Thyroid gland (tissue), 4 donors: ENCODE data around the gene GAS7. TPM values are rescaled to one million over a fixed set of nuclear protein-coding genes. Genes with fewer than 3 reads are reported as not detected.

Source experiments
- DNase-seq, 2 donors: peaks; one replicate each; pipeline ENCODE4 v3.0.0-alpha.2; 2019
- H3K27ac ChIP-seq, 3 donors: fragments of 200-600 bp; sonication (generic); 1 replicate in 2 of 3; 2 replicates in 1 of 3; pipeline ENCODE4 v1.5.1; 2016 to 2019; ENCODE audit warnings: mild to moderate bottlenecking in 1 of 3, moderate library complexity in 1 of 3
- H3K27me3 ChIP-seq: fragments of 200-600 bp; sonication (generic); one replicate; pipeline ENCODE4 v1.5.1; 2019
- H3K36me3 ChIP-seq, 2 donors: fragments of 200-600 bp; sonication (generic); one replicate each; pipeline ENCODE4 v1.5.1; 2016 to 2019
- H3K4me1 ChIP-seq, 2 donors: fragments of 200-600 bp; sonication (generic); one replicate each; pipeline ENCODE4 v1.5.1; 2017 to 2019
- H3K4me3 ChIP-seq, 3 donors: fragments of 200-600 bp; sonication (generic); replicated peaks in 1 of 3; 1 replicate in 2 of 3; 2 replicates in 1 of 3; pipeline ENCODE4 v1.5.1; 2016; ENCODE audit warnings: mild to moderate bottlenecking in 1 of 3
- H3K9me3 ChIP-seq: fragments of 200-600 bp; sonication (generic); one replicate; pipeline ENCODE4 v1.5.1; 2017
- POLR2A ChIP-seq, 2 donors: fragments of 450-650 bp; IDR thresholded peaks; one replicate each; pipeline ENCODE4 v1.6.1; 2017; ENCODE audit warnings: antibody characterized with exemption in 2 of 2, mild to moderate bottlenecking in 2 of 2, moderate library complexity in 1 of 2
- WGBS, 2 donors: methylation state at CpG; one replicate each; pipeline ENCODE4 v1.1.5; 2017; 5-methylcytosine and 5-hydroxymethylcytosine counted together
- intact Hi-C: fragments of 100-400 bp; cut with DNase I; formaldehyde crosslinking; loops from one replicate; pipeline ENCODE4 v1.15.1; 2023
- total RNA-seq, 4 donors: library from RNA; depleted of rRNA; stranded (reverse); fragments of >200 nt; gene quantifications; one replicate each; pipeline ENCODE4 v1.2.3, GENCODE V29; 2016
- TF ChIP-seq, protein P1 (sequence below), 6 experiments: fragments of 200-600 bp in 3 of 6; fragments of 450-650 bp in 3 of 6; sonication (generic) in 3 of 6; IDR thresholded peaks; one replicate each; pipeline ENCODE4 v1.5.1; 2016 to 2019; ENCODE audit warnings: antibody characterized with exemption in 6 of 6, mild to moderate bottlenecking in 2 of 6, inconsistent platforms in 1 of 6, moderate library complexity in 1 of 6

GAS7 gene
- total RNA-seq, 4 donors from 2014 or later, result 7.5 to 30.3 (median 24.1) TPM

GRCh38 chr17:10141436-10141835 is 57.0 kb downstream of the GAS7 start:
- TF ChIP-seq, protein P1, sequence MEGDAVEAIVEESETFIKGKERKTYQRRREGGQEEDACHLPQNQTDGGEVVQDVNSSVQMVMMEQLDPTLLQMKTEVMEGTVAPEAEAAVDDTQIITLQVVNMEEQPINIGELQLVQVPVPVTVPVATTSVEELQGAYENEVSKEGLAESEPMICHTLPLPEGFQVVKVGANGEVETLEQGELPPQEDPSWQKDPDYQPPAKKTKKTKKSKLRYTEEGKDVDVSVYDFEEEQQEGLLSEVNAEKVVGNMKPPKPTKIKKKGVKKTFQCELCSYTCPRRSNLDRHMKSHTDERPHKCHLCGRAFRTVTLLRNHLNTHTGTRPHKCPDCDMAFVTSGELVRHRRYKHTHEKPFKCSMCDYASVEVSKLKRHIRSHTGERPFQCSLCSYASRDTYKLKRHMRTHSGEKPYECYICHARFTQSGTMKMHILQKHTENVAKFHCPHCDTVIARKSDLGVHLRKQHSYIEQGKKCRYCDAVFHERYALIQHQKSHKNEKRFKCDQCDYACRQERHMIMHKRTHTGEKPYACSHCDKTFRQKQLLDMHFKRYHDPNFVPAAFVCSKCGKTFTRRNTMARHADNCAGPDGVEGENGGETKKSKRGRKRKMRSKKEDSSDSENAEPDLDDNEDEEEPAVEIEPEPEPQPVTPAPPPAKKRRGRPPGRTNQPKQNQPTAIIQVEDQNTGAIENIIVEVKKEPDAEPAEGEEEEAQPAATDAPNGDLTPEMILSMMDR (IDR thresholded peaks at IDR 0.05), result no peak
- no peak for TF ChIP-seq POLR2A (IDR thresholded peaks at IDR 0.05)
- intact Hi-C loops, result no loop called here
- H3K9me3 ChIP-seq, result no peaks in the 10 kb centered on the region
- 94 to 100% methylated on average over 2 of the region's 2 CpGs for WGBS, 2 donors
- no peak overlapping the region for H3K4me3 ChIP-seq
- H3K36me3 ChIP-seq, result no peaks in the 10 kb centered on the region
- DNase-seq, result no peak
- no peak overlapping the region for H3K27ac ChIP-seq
- H3K27me3 ChIP-seq, result no peaks in the 10 kb centered on the region
- peaks cover 0 to 8% of the 10 kb centered on the region in 2 donors for H3K4me1 ChIP-seq

DNA sequence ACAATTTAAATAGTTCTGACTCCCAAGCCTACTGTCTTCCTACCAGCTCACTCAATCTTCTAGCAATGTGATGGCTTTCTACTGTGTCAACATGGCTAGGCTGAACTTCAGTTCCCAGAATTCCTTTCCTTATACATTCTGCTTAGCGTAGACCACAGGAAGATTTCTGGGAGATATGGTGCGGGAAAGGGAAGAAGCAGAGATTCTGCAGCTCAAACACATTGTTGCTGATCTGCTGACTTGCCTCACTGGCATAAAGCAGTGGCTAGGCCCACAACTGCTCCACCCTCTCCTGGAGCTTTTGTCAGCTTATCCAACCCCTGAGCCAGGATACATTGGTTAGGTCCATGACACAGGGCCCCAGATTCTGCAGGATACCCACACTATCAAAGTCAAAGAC is 58.8 kb downstream of the GAS7 start:
- H3K36me3 ChIP-seq, result no peaks in the 10 kb centered on the region
- whole genome bisulfite sequencing, 2 donors, result 91 to 93% methylated on average over 2 of the region's 2 CpGs
- H3K27me3 ChIP-seq, result no peaks in the 10 kb centered on the region
- no peaks in the 10 kb centered on the region for H3K9me3 ChIP-seq
- H3K27ac ChIP-seq, result no peak overlapping the region
- no peak for TF ChIP-seq POLR2A (IDR thresholded peaks at IDR 0.05)
- TF ChIP-seq, protein P1 (IDR thresholded peaks at IDR 0.05), result no peak
- intact Hi-C loops, result no loop called here
- DNase-seq, result no peak
- H3K4me3 ChIP-seq, result no peak overlapping the region
- H3K4me1 ChIP-seq, result no peaks in the 10 kb centered on the region

- H3K27me3 ChIP-seq, result no peaks in the 10 kb centered on the region
- H3K4me1 ChIP-seq, result no peaks in the 10 kb centered on the region
- WGBS, 2 donors, result 79 to 92% methylated on average over 15 of the region's 15 CpGs
- intact Hi-C loops, result no loop called here
- H3K36me3 ChIP-seq, result no peaks in the 10 kb centered on the region
- H3K9me3 ChIP-seq, result no peaks in the 10 kb centered on the region
- H3K27ac ChIP-seq, result no peak overlapping the region
- no peak overlapping the region for H3K4me3 ChIP-seq
- TF ChIP-seq POLR2A (IDR thresholded peaks at IDR 0.05), result no peak
- TF ChIP-seq, protein P1 (IDR thresholded peaks at IDR 0.05), result no peak
- DNase-seq, result no peak
These were observed 62.0 kb downstream of the GAS7 start for GRCh38 chr17:10136258-10136981.

DNA sequence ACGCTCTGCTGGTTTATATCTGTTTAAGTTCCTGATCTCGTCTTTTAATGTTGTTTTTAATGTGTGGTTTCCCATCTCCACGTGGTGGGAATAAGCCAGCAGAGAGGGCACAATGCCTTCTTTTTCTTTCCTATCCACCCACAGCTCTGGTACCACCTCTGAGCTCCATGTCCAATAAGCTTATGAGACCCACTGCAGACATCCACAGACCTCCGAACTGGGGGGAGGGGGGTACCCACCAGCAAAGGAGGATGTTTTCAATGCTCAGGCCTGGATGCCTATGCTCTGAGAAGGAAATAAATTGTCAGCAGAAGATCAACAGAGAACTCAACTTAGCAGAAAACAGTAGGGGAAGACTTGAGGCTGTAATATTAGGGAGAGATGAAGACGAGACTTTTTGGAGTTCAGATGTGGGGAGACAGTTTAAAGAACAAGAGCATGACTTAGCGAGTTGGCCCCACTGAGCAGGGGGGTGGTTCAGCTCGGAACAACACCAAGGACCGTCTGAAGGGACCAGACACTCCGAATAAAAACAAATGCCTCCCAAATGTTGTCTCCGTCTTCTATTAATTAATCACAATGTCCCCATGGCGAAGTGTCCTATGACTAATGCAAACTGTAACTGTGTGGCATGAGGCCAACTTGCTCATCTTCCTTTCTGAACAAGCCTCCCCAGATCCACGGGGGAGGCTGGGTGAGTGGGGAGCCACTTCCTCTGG is 62.7 kb downstream of the GAS7 start:
- WGBS, 2 donors, result 67 to 70% methylated on average over 12 of the region's 12 CpGs
- Histone ChIP-seq H3K9me3 (no peaks in the 10 kb centered on the region), H3K36me3 (no peaks in the 10 kb centered on the region), H3K27ac (no peak overlapping the region), H3K4me3 (no peak overlapping the region), H3K27me3 (no peaks in the 10 kb centered on the region), H3K4me1 (no peaks in the 10 kb centered on the region)
- intact Hi-C loops, result no loop called here
- no peak for DNase-seq
- TF ChIP-seq POLR2A (IDR thresholded peaks at IDR 0.05), result no peak
- TF ChIP-seq, protein P1 (IDR thresholded peaks at IDR 0.05), result no peak

DNA sequence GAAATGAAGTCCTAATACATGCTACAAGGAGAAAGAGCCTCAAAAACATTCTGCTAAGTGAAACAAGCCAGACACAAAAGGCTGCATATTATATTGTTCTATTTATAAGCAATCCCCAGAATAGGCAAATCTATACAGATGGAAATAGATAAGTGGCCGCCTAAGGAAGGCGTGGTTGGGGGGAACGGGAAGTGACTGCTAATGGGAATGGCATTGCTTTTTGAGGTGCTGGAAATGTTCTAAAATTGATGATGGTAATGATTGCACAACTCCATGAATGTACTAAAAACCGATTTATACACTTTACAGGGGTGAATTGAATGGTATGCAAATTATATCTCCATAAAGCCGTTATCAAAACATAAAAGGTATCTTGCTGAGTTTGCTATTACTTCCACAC is 67.7 kb downstream of the GAS7 start:
- Histone ChIP-seq H3K4me3 (no peak overlapping the region), H3K36me3 (no peaks in the 10 kb centered on the region), H3K9me3 (no peaks in the 10 kb centered on the region), H3K27me3 (no peaks in the 10 kb centered on the region), H3K4me1 (peaks cover 0 to 3% of the 10 kb centered on the region in 2 donors), H3K27ac (no peak overlapping the region)
- no peak for DNase-seq
- no peak for TF ChIP-seq POLR2A (IDR thresholded peaks at IDR 0.05)
- TF ChIP-seq, protein P1 (IDR thresholded peaks at IDR 0.05), result no peak
- WGBS, 2 donors, result 87 to 91% methylated on average over 5 of the region's 5 CpGs
- intact Hi-C loops, result no loop called here
